Measurements from ENCODE around the gene RSRC1. TPM values are rescaled to one million over a fixed set of nuclear protein-coding genes. Genes with fewer than 3 reads are reported as not detected.

The RSRC1 gene
- total RNA-seq, 3 donors from 2014 or later: 26.6 to 41.9 (median 29.9) TPM

GRCh38 chr3:158479051-158479450 is 369.2 kb downstream of the RSRC1 start:
- Histone ChIP-seq H3K4me3 (no peak overlapping the region), H3K9me3 (no peaks in the 10 kb centered on the region), H3K36me3 (ENCODE audit: low read depth) (no peaks in the 10 kb centered on the region), H3K4me1 (ENCODE audit: low read depth) (no peaks in the 10 kb centered on the region)
- TF ChIP-seq CTCF (IDR thresholded peaks at IDR 0.05): no peak
- ATAC-seq: no peak
- intact Hi-C loops (cut with DNase I, micrococcal nuclease): no loop called here
- no peak for DNase-seq

GRCh38 chr3:158483701-158484235 is 373.9 kb downstream of the RSRC1 start:
- intact Hi-C loops (cut with DNase I, micrococcal nuclease): no loop called here
- no peaks in the 10 kb centered on the region for H3K9me3 ChIP-seq
- no peak overlapping the region for H3K4me3 ChIP-seq
- no peak for TF ChIP-seq CTCF (IDR thresholded peaks at IDR 0.05)
- H3K4me1 ChIP-seq (ENCODE audit: low read depth): no peaks in the 10 kb centered on the region
- H3K36me3 ChIP-seq (ENCODE audit: low read depth): no peaks in the 10 kb centered on the region
- no peak for DNase-seq
- ATAC-seq: no peak

- Histone ChIP-seq H3K4me3 (no peak overlapping the region), H3K36me3 (ENCODE audit: low read depth) (no peaks in the 10 kb centered on the region), H3K9me3 (no peaks in the 10 kb centered on the region), H3K4me1 (ENCODE audit: low read depth) (no peaks in the 10 kb centered on the region)
- DNase-seq (no peak), ATAC-seq (no peak)
- TF ChIP-seq CTCF (IDR thresholded peaks at IDR 0.05): no peak
- intact Hi-C loops (cut with DNase I, micrococcal nuclease): no loop called here
These were observed 376.3 kb downstream of the RSRC1 start for GRCh38 chr3:158486200-158486599.

- intact Hi-C loops (cut with DNase I, micrococcal nuclease): no loop called here
- Histone ChIP-seq H3K4me1 (ENCODE audit: low read depth) (peaks cover 4% of the 10 kb centered on the region), H3K9me3 (no peaks in the 10 kb centered on the region), H3K36me3 (ENCODE audit: low read depth) (no peaks in the 10 kb centered on the region), H3K4me3 (no peak overlapping the region)
- DNase-seq: no peak
- TF ChIP-seq CTCF (IDR thresholded peaks at IDR 0.05): no peak
- ATAC-seq: peak; percentile 90
These were observed 378.8 kb downstream of the RSRC1 start for GRCh38 chr3:158488670-158489069.

- H3K36me3 ChIP-seq (ENCODE audit: low read depth): no peaks in the 10 kb centered on the region
- no peak for TF ChIP-seq CTCF (IDR thresholded peaks at IDR 0.05)
- no peaks in the 10 kb centered on the region for H3K9me3 ChIP-seq
- H3K4me1 ChIP-seq (ENCODE audit: low read depth): peaks cover 4% of the 10 kb centered on the region
- intact Hi-C loops (cut with DNase I, micrococcal nuclease): no loop called here
- no peak for DNase-seq
- no peak for ATAC-seq
- no peak overlapping the region for H3K4me3 ChIP-seq
These were observed 379.3 kb downstream of the RSRC1 start for GRCh38 chr3:158489181-158489580.

GRCh38 chr3:158491968-158492367 is 382.1 kb downstream of the RSRC1 start:
- H3K9me3 ChIP-seq: no peaks in the 10 kb centered on the region
- no peak for TF ChIP-seq CTCF (IDR thresholded peaks at IDR 0.05)
- H3K36me3 ChIP-seq (ENCODE audit: low read depth): no peaks in the 10 kb centered on the region
- intact Hi-C loops (cut with DNase I, micrococcal nuclease): no loop called here
- ATAC-seq (no peak), DNase-seq (no peak)
- H3K4me3 ChIP-seq: no peak overlapping the region
- H3K4me1 ChIP-seq (ENCODE audit: low read depth): peaks cover 4% of the 10 kb centered on the region
